ENCODE results near the gene NUPR1.

DNA sequence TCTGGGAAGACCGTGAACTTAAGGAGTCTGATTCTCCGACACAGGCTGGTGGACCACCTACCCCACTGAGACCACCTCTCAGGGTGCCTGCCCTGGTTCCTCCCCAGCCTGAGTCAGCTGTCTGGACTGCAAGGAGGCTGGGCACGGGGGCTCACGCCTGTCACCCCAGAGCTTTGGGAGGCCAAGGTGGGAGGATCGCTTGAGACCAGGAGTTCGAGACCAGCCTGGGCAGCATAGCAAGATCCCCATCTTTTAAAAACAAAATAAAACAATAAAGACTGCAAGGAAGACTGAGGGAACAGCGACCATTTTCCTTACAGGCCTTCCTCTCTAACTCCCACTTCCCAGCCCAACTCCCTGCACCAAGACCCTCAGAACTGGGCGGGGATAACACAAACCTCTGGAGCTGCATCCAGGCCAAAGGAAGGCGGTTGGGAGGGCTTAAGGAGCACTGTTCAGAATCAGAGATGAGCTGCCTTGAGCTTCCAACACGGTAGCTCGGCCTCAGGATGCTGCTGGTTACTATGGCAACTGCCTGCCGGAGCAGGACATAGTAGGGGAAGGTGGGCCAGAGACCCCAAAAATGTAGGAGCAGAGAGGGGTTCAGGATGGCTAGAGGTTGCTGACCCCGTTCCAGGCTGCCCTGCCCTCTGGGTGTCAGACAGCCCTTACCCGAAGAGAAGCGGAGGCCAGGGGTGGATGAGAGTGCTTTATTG lies 40.0 kb downstream of the NUPR1 start:
- TF ChIP-seq, protein P1, sequence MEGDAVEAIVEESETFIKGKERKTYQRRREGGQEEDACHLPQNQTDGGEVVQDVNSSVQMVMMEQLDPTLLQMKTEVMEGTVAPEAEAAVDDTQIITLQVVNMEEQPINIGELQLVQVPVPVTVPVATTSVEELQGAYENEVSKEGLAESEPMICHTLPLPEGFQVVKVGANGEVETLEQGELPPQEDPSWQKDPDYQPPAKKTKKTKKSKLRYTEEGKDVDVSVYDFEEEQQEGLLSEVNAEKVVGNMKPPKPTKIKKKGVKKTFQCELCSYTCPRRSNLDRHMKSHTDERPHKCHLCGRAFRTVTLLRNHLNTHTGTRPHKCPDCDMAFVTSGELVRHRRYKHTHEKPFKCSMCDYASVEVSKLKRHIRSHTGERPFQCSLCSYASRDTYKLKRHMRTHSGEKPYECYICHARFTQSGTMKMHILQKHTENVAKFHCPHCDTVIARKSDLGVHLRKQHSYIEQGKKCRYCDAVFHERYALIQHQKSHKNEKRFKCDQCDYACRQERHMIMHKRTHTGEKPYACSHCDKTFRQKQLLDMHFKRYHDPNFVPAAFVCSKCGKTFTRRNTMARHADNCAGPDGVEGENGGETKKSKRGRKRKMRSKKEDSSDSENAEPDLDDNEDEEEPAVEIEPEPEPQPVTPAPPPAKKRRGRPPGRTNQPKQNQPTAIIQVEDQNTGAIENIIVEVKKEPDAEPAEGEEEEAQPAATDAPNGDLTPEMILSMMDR (conservative IDR thresholded peaks at IDR 0.05; ENCODE audit: low read length) = no peak
- TF ChIP-seq EZH2phosphoT487 (IDR thresholded peaks at IDR 0.05; ENCODE audit: borderline replicate concordance, low read depth, low read length) = no peak
